HG02798 (cell line): ENCODE results near the gene AP1S3.
"Not testable (repeated sequence)": the region's sequence is repeated elsewhere in the genome, so short reads cannot be mapped to it uniquely, and the experiment has no call there.

Experiments
- ATAC-seq: cut with Tn5 transposase; IDR thresholded peaks from one replicate; pipeline ENCODE4 v1.9.1; 2021; ENCODE audit warnings: mild to moderate bottlenecking; ENCODE audit not compliant: unreplicated experiment, poor library complexity

The AP1S3 gene

GRCh38 chr2:223837287-223838061, at the start of gene AP1S3:
AP1S3 (minus strand) TSS chr2:223837582; CDS start chr2:223837450, 132 bp downstream.
- peak; percentile 82 for ATAC-seq

DNA sequence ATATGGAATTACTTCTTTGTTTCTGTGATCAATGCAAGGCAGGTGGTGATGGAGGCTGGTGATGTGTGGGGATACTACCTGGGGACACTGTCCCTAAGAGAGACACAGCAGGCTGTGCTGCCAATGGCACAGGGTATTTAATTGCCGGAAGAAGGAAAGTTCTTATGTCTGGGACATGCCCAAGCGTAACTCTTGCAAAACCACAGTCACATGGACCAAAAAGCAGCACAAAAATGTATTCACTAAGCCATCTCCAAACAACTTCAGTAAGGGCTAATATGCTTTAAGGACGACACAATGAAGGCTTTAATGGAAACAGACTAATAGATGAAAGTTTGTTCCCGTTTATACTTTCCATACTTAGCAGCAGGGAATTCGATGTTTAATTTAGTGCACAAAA, 49.7 kb upstream of the AP1S3 start:
- no peak for ATAC-seq

DNA sequence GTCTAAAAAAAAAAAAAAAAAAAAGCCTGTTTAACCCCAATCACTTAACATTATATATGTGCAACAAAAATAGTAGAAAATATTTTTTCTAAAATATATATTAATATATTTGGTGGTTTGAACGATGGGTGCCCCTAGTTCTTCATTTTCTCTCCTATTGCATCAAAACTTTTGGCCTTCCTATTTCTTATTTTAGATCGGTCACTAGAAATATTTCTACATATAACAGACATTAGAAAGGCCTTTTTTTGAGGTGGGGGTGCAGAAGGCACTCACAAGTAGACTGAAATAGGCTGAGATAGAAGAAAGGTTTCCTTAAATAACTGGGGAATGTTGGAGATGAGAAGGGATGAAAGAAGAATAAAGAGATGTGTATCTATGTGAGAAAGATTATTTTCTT, 49.3 kb upstream of the AP1S3 start:
- no peak for ATAC-seq

DNA sequence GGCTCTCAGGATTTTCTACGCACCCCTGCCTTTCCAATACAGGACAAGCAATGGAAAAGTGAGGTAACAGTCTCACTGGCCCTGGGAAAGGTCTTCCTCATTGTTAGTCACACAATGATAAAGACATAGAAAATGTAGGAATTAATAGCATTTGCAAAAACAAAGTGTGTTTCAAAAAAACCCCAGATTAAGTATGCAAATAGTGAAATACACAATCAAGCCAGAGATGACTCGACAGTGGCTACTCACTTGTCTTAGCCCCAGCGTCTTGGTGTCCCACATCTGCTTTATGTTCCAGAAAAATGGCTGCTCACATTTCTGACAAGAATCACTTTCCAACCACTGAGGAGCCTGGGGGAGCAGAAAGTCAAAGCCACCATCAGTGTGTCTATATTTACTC, 47.0 kb upstream of the AP1S3 start:
- ATAC-seq = peak; percentile 87

GRCh38 chr2:223882715-223883114, 45.3 kb upstream of the AP1S3 start:
- ATAC-seq = no peak

GRCh38 chr2:223880796-223881195, 43.4 kb upstream of the AP1S3 start:
- no peak for ATAC-seq

- ATAC-seq = peak; percentile 57
Measured at GRCh38 chr2:223877721-223878410, 40.5 kb upstream of the AP1S3 start.

DNA sequence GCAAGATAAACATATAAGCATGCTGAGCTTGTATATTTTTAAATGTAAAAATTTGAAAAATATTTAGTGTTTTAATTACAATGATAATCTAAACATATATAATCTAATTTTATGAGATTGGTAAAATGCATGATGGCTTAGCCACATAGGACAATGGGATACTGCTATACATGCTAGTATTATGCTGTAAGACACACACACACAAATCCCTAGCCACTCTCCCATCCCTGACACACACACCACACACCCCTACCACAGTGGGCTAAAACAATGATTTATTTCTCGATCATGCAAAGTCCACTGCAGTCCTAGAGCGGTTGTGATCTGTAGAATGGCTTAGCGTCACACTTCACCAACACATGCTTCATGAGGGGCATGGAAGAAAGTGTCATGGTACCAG, 36.3 kb upstream of the AP1S3 start:
- ATAC-seq = no peak

DNA sequence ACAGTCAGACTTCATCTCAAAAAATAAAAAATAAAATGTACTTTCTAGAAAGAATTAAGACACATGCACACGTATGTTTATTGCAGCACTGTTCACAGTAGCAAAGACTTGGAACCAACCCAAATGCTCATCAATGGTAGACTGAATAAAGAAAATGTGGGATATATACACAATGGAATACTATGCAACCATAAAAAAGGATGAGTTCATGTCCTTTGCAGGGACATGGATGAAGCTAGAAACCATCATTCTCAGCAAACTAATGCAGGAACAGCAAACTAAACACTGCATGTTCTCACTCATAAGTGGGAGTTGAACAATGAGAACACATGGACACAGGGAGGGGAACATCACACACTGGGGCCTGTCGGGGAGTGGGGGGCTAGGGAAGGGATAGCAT, 35.4 kb upstream of the AP1S3 start:
- not testable (repeated sequence) for ATAC-seq

DNA sequence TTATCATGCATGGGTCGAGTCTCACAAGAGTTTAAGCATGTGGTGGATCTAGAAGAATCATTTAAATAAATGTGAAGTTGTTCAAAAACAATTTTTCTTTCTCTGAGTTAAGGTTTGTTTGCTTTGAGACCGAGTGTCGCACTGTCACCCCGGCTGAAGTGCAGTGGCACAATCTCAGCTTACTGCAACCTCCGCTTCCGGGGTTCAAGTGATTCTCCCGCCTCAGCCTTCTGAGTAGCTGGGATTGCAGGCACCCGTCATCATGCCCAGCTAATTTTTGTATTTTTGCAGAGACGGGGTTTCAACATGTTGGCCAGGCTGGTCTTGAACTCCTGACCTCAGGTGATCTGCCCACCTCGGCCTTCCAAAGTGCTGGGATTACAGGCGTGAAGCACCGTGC, 34.3 kb upstream of the AP1S3 start:
- ATAC-seq = not testable (repeated sequence)

DNA sequence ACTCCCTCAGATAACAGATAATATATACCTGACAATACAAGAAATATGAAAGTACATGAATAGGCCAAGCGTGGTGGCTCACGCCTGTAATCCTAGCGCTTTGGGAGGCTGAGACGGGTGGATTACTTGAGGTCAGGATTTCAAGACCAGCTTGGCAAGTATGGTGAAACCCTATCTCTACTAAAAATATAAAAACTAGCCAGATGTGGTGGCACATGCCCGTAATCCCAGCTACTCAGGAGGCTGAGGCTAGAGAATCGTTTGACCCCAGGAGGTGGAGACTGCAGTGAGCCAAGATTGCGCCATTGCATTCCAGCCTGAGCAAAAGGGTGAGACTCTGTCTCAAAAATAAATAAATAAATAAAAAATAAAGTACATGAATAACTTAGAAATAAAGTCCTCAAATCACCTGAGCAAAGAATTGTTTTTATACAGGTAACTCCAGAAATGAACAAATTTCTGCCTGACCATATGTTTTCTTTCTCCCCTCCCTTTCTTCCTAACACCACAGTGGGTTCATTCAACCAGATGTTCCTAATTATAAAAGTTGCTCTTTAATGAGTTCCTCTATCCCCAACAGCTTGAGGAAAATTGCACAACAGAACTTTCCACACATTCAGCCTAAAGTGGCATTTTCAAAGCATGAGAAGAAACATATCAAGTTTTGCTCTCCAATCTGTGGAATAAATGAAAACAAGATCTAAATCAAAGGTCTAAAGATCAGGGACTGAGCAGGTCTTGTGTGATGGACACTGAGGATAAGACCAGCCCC, 33.6 kb upstream of the AP1S3 start:
- ATAC-seq = no peak

- ATAC-seq = peak; percentile 72
Measured at GRCh38 chr2:223868005-223868404, 30.6 kb upstream of the AP1S3 start.

GRCh38 chr2:223865907-223866508, 28.6 kb upstream of the AP1S3 start:
- no peak for ATAC-seq

DNA sequence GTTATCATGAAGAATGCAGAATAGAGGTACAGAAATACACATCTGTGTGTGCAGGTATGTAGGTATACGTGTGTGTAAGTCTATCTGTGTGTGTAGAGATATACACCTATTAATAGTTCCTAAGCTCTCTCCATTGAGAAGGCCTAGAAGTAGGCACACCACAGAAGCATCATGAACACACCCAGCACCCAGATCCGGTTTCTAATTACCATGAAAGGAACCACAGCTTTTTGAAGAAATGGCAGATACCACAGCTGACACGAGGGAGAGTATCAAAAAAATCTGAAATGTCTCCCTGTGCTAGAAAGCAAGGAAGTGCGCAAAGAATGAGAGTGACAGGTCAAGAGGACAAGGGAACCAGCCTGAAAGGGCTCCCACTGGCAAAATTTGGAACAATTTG, 27.7 kb upstream of the AP1S3 start:
- no peak for ATAC-seq

DNA sequence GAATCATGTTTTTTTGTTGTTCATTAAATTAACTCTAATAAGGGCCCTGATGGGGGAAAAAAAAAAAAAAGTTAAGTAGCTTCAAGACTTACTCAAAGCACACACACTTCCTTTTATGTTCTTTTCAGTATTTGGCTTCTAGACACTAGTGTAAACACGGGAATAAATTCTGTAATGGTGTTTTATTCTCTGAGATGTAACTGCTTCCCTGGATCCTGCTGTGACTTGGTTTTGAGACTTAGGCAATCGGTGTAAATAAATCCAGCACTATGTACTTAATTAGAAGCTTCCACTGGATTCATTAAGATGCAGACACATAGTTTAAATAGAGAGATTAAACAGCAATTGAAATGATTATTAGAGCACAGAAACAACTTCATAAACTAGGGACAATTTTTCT, 26.1 kb upstream of the AP1S3 start:
- no peak for ATAC-seq

DNA sequence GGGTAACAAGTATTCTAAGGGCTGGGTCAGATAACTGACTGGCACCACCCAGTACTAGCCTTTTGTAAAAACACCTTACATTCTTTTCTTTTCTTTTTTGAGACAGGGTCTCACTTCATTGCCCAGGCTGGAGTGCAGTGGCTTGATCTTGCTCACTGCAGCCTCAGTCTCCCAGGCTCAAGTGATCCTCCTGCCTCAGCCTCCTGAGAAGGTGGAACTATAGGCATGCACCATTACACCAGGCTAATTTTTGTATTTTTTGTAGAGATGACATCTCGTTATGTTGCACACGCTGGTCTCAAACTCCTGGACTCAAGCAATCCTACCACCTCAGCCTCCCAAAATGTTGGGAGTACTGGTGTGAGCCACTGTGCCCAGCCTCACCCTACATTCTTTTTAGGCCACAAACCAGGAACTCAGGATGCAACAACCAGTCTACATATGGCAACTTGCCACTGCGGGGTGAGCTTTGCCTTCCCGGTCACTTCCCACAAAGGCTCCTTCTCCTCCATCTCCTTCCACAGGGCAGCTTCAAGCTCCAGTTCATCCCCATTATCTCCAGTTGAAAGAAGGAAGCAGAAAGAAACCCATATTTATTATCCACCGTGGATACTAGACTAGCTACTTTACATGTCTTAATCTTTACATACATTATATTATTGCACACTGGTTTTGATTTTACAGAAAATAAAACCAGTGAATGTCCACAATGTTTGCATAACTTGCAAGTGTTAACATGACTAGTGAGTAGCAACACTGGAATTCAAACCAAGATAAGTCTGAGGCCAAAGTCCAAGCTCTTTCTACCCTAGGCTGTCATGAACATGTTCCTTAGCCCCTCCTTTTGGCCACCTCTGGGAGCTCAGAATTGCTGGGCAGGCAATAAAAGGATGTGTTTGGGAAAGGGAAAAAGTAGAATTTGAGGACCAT, 23.7 kb upstream of the AP1S3 start:
- ATAC-seq = peak; percentile 47

GRCh38 chr2:223859070-223859469, 21.7 kb upstream of the AP1S3 start:
- ATAC-seq = no peak

DNA sequence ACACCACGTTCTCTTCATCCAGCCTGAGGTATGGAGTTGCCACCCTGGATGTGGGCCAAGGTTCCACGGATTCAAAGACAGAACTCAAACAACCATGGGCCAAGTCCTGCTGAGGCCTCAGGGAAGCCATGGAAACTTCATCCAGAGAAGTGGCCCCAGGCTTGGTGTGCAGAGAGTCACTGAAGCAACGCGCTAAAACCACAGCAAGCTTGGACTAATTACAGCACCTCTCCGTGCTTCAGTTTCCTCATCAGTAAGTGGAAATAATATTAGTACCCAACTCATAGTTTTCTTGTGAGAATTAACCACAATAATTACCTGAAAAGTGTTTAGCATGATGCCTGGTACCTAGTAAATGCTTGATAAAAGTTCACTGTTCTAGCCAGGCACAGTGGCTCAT, 19.2 kb upstream of the AP1S3 start:
- no peak for ATAC-seq

- no peak for ATAC-seq
Measured at GRCh38 chr2:223856021-223856420, 18.6 kb upstream of the AP1S3 start.

DNA sequence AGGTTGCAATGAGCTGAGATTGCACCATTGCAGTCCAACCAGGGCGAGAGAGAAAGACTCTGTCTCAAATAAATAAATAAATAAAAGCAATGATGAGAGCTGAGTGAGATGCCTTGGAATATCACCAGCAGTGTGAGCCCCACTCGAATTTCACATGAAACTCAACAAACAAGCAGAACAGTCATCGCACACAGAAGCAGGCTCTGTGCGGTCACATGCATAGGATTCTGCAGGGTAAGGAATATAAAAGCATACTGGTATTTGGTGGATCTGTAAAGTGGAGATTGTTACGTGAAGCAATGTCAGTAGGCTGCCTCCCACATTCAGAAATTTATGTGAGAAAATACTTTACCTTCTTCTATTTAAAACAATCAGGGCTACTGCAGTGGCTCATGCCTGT, 18.0 kb upstream of the AP1S3 start:
- no peak for ATAC-seq
